Keratinocyte (primary cell): ENCODE data around the gene PRG3.

Experiments
- EZH2 ChIP-seq: IDR thresholded peaks from one replicate; pipeline ENCODE4 v1.6.1; 2012; ENCODE audit warnings: inconsistent platforms, mild to moderate bottlenecking, low read length, moderate library complexity
- TF ChIP-seq, protein P1 (sequence below), 3 experiments: IDR thresholded peaks in 1 of 3; conservative IDR thresholded peaks in 1 of 3; optimal IDR thresholded peaks in 1 of 3; 2 replicates in 2 of 3; 3 replicates in 1 of 3; pipeline versions ENCODE3 to v1.5.1; 2011; ENCODE audit warnings: low read length in 3 of 3, mild to moderate bottlenecking in 3 of 3, moderate library complexity in 2 of 3, control low read depth in 1 of 3, inconsistent platforms in 1 of 3; ENCODE audit not compliant: insufficient read depth in 2 of 3; ENCODE audit errors: extremely low read depth in 1 of 3

DNA sequence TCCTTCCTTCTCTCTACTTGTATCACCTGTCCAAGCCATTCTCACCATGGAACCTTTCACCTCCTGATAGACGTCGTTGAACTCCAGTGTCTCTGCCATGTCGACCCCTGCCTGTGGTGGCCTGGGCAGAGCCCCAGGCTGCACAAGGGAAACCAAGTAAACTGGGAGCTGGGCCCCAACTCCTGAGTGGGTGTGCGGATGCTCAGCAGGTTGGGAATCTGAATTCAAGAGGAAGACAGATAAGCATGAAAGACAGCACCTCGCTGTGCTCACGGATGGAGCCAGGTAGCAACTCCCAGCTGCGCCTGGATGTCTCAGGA is 46.0 kb downstream of the PRG3 start:
- TF ChIP-seq, protein P1, sequence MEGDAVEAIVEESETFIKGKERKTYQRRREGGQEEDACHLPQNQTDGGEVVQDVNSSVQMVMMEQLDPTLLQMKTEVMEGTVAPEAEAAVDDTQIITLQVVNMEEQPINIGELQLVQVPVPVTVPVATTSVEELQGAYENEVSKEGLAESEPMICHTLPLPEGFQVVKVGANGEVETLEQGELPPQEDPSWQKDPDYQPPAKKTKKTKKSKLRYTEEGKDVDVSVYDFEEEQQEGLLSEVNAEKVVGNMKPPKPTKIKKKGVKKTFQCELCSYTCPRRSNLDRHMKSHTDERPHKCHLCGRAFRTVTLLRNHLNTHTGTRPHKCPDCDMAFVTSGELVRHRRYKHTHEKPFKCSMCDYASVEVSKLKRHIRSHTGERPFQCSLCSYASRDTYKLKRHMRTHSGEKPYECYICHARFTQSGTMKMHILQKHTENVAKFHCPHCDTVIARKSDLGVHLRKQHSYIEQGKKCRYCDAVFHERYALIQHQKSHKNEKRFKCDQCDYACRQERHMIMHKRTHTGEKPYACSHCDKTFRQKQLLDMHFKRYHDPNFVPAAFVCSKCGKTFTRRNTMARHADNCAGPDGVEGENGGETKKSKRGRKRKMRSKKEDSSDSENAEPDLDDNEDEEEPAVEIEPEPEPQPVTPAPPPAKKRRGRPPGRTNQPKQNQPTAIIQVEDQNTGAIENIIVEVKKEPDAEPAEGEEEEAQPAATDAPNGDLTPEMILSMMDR (optimal IDR thresholded peaks at IDR 0.05 in 1 of 3, IDR thresholded peaks at IDR 0.05 in 1 of 3, conservative IDR thresholded peaks at IDR 0.05 in 1 of 3; ENCODE audit: extremely low read depth in 1 of 3, insufficient read depth in 2 of 3, low read length in 3 of 3), result no peak
- TF ChIP-seq EZH2, result no peak
